SK-N-SH treated with all-trans-retinoic acid at 6 μM for 48 hours (cell line): ENCODE measurements around the gene NTSR1.

Source experiments
- ATAC-seq: fragments of 200-7000 bp; cut with Tn5 transposase; 3 replicates; pipeline ENCODE4 v1.9.1; 2020; ENCODE audit warnings: mild to moderate bottlenecking, moderate library complexity
- CREB5 ChIP-seq: fragments of 250-450 bp; sonication (Bioruptor Pico); IDR thresholded peaks from 2 replicates; pipeline ENCODE4 v1.5.1; 2020; ENCODE audit warnings: low read depth, mild to moderate bottlenecking, moderate library complexity
- CSDC2 ChIP-seq: fragments of 250-450 bp; sonication (Bioruptor Pico); IDR thresholded peaks from 2 replicates; pipeline ENCODE4 v1.5.0; 2020; ENCODE audit warnings: mild to moderate bottlenecking, moderate library complexity
- CSRNP3 ChIP-seq: fragments of 250-450 bp; sonication (Bioruptor Pico); IDR thresholded peaks from 2 replicates; pipeline ENCODE4 v1.5.1; 2021; ENCODE audit warnings: mild to moderate bottlenecking, moderate library complexity
- ESRRG ChIP-seq: fragments of 250-450 bp; sonication (Bioruptor Pico); IDR thresholded peaks from 2 replicates; pipeline ENCODE4 v1.6.1; 2021; ENCODE audit warnings: mild to moderate bottlenecking
- GLIS3 ChIP-seq: fragments of 250-450 bp; sonication (Bioruptor Pico); IDR thresholded peaks from 2 replicates; pipeline ENCODE4 v1.5.0; 2020; ENCODE audit warnings: mild to moderate bottlenecking, moderate library complexity
- ISL1 ChIP-seq: fragments of 250-450 bp; sonication (Bioruptor Pico); IDR thresholded peaks from 2 replicates; pipeline ENCODE4 v2.1.2; 2022; ENCODE audit warnings: mild to moderate bottlenecking, moderate library complexity
- OSR1 ChIP-seq: fragments of 250-450 bp; sonication (Bioruptor Pico); IDR thresholded peaks from 2 replicates; pipeline ENCODE4 v1.8.0; 2022; ENCODE audit warnings: moderate library complexity, mild to moderate bottlenecking, inconsistent platforms
- POU6F1 ChIP-seq: fragments of 250-450 bp; sonication (Bioruptor Pico); IDR thresholded peaks from 2 replicates; pipeline ENCODE4 v1.8.0; 2021; ENCODE audit warnings: low read depth, mild to moderate bottlenecking, moderate library complexity, borderline replicate concordance
- PPARA ChIP-seq: fragments of 250-450 bp; sonication (Bioruptor Pico); IDR thresholded peaks from 2 replicates; pipeline ENCODE4 v1.5.0; 2020; ENCODE audit warnings: mild to moderate bottlenecking, borderline replicate concordance
- RARB ChIP-seq: fragments of 250-450 bp; sonication (Bioruptor Pico); IDR thresholded peaks from 2 replicates; pipeline ENCODE4 v1.8.0; 2021; ENCODE audit warnings: mild to moderate bottlenecking, moderate library complexity
- SNAI2 ChIP-seq: fragments of 250-450 bp; sonication (Bioruptor Pico); IDR thresholded peaks from 2 replicates; pipeline ENCODE4 v1.5.0; 2020; ENCODE audit warnings: mild to moderate bottlenecking, moderate library complexity
- TOX ChIP-seq: fragments of 250-450 bp; sonication (Bioruptor Pico); IDR thresholded peaks from 2 replicates; pipeline ENCODE4 v1.8.0; 2021; ENCODE audit warnings: mild to moderate bottlenecking, moderate library complexity, borderline replicate concordance
- ZC3H10 ChIP-seq: fragments of 250-450 bp; sonication (Bioruptor Pico); IDR thresholded peaks from 2 replicates; pipeline ENCODE4 v1.5.1; 2021; ENCODE audit warnings: mild to moderate bottlenecking, moderate library complexity
- ZFP3 ChIP-seq: fragments of 250-450 bp; sonication (Bioruptor Pico); IDR thresholded peaks from 2 replicates; pipeline ENCODE4 v1.5.0; 2020; ENCODE audit warnings: mild to moderate bottlenecking, moderate library complexity
- ZFP30 ChIP-seq: fragments of 450-650 bp; formaldehyde crosslinking; IDR thresholded peaks from 2 replicates; pipeline ENCODE4 v1.5.0; 2022; ENCODE audit warnings: mild to moderate bottlenecking, moderate library complexity
- ZNF565 ChIP-seq: fragments of 450-650 bp; formaldehyde crosslinking; conservative IDR thresholded peaks from 2 replicates; pipeline ENCODE4 v1.5.0; 2020; ENCODE audit warnings: low read depth, mild to moderate bottlenecking, moderate library complexity
- ZNF8 ChIP-seq: fragments of 450-650 bp; formaldehyde crosslinking; IDR thresholded peaks from 2 replicates; pipeline ENCODE4 v1.5.0; 2020; ENCODE audit warnings: mild to moderate bottlenecking, moderate library complexity
- TF ChIP-seq, protein P1 (sequence below): fragments of 250-450 bp; sonication (Bioruptor Pico); IDR thresholded peaks from 2 replicates; pipeline ENCODE4 v1.8.0; 2020; ENCODE audit warnings: mild to moderate bottlenecking, moderate library complexity, borderline replicate concordance

The NTSR1 gene

DNA sequence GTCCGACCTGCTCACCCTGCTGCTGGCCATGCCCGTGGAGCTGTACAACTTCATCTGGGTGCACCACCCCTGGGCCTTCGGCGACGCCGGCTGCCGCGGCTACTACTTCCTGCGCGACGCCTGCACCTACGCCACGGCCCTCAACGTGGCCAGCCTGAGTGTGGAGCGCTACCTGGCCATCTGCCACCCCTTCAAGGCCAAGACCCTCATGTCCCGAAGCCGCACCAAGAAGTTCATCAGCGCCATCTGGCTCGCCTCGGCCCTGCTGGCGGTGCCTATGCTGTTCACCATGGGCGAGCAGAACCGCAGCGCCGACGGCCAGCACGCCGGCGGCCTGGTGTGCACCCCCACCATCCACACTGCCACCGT, 885 bp downstream of the NTSR1 start (continued):
- TF ChIP-seq POU6F1, result no peak
- TF ChIP-seq, protein P1, sequence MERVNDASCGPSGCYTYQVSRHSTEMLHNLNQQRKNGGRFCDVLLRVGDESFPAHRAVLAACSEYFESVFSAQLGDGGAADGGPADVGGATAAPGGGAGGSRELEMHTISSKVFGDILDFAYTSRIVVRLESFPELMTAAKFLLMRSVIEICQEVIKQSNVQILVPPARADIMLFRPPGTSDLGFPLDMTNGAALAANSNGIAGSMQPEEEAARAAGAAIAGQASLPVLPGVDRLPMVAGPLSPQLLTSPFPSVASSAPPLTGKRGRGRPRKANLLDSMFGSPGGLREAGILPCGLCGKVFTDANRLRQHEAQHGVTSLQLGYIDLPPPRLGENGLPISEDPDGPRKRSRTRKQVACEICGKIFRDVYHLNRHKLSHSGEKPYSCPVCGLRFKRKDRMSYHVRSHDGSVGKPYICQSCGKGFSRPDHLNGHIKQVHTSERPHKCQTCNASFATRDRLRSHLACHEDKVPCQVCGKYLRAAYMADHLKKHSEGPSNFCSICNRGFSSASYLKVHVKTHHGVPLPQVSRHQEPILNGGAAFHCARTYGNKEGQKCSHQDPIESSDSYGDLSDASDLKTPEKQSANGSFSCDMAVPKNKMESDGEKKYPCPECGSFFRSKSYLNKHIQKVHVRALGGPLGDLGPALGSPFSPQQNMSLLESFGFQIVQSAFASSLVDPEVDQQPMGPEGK (CRISPR knock-in tag), result no peak
- no peak for TF ChIP-seq PPARA
- TF ChIP-seq ZNF565, result no peak
- no peak for TF ChIP-seq TOX (CRISPR knock-in tag)

- no peak for TF ChIP-seq ZFP30 (CRISPR knock-in tag)
- TF ChIP-seq, protein P1 (CRISPR knock-in tag), result no peak
- no peak for TF ChIP-seq ZNF8 (CRISPR knock-in tag)
- no peak for TF ChIP-seq POU6F1
- TF ChIP-seq GLIS3 (CRISPR knock-in tag), result no peak
- no peak for TF ChIP-seq ZC3H10 (CRISPR knock-in tag)
- no peak for TF ChIP-seq RARB (CRISPR knock-in tag)
- no peak for TF ChIP-seq OSR1 (CRISPR knock-in tag)
- TF ChIP-seq TOX (CRISPR knock-in tag), result no peak
- TF ChIP-seq SNAI2 (CRISPR knock-in tag), result no peak
- TF ChIP-seq ZNF565, result no peak
- TF ChIP-seq ESRRG (CRISPR knock-in tag), result no peak
- TF ChIP-seq ISL1, result no peak
- no peak for TF ChIP-seq ZFP3 (CRISPR knock-in tag)
- no peak for TF ChIP-seq CREB5
- ATAC-seq, result no peak
Observed at GRCh38 chr20:62710221-62710885, 1.7 kb downstream of the NTSR1 start.

DNA sequence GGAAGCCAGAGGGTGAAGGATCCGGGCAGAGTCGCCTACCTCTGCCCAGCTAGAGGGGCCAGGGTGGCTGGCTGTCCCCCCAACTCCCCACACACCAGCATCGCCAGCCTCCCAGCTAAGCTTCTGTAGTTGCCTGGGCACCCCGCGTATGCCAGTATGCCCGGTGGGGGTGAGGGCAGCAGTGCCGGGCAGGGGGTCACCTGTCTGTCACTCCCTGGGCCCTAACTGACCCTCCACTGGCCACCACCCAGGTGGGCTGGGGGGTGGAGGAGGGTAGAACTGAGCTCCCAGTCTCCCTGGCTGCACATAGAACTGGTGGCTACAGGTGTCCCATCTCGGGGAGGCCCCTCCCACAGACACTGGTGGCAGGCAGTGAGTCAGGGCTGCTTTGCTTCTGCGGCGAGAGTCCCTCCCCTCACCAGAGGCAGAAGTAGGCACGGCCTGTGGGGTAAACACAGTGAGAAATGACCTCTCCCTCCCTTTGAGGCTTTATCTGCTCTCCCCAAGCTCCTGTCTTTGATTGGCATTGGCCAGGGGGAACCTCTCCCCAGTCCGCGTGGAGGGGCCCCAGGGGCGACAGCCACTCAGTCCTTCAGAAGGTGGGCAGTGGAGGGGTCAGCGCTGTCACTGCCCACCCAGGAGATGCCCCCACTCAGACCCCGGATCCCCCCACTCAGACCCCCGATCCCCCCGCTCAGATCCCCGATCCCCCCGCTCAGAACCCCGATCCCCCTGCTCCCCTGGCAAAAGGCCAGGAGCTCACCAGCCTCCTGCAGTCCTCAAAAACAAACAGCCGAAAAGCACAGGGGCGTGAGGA, 2.5 kb downstream of the NTSR1 start:
- ATAC-seq, result peak; percentile 49; the same call in 2 of the 3 replicates

More for the DNA sequence above, 2.5 kb downstream of the NTSR1 start:
- TF ChIP-seq CREB5 (no peak), ESRRG (CRISPR knock-in tag) (no peak), ZFP3 (CRISPR knock-in tag) (no peak), SNAI2 (CRISPR knock-in tag) (no peak), CSDC2 (CRISPR knock-in tag) (no peak), CSRNP3 (CRISPR knock-in tag) (no peak)
- TF ChIP-seq, protein P1 (CRISPR knock-in tag), result no peak
